GM12864 (cell line): ENCODE measurements around the gene SLC2A1.

Experiments used
- DNase-seq: peaks from one replicate; pipeline ENCODE4 v3.0.0-alpha.2; 2011; ENCODE audit warnings: low read depth
- H3K4me3 ChIP-seq: 2 replicates; pipeline ENCODE4 v1.5.1; 2011; ENCODE audit warnings: mild to moderate bottlenecking, low read depth, low read length, control low read depth
- CTCF ChIP-seq: IDR thresholded peaks from 2 replicates; pipeline ENCODE4 v1.5.1; 2011; ENCODE audit warnings: low read depth, mild to moderate bottlenecking, moderate library complexity, low read length, control low read depth, inconsistent platforms; ENCODE audit errors: missing control alignments

The SLC2A1 gene

GRCh38 chr1:42944246-42944928 lies 14.3 kb downstream of the SLC2A1 start:
- DNase-seq, result no peak
- no peak for TF ChIP-seq CTCF
- no peak overlapping the region; the same call in 1 of the 2 replicates for H3K4me3 ChIP-seq

GRCh38 chr1:42943728-42944127 lies 14.9 kb downstream of the SLC2A1 start:
- no peak overlapping the region for H3K4me3 ChIP-seq
- no peak for DNase-seq
- no peak for TF ChIP-seq CTCF

- DNase-seq, result no peak
- TF ChIP-seq CTCF, result no peak
- H3K4me3 ChIP-seq, result no peak overlapping the region
Measured at GRCh38 chr1:42943166-42943565, 15.5 kb downstream of the SLC2A1 start.

GRCh38 chr1:42942444-42942843 lies 16.2 kb downstream of the SLC2A1 start:
- DNase-seq, result no peak
- no peak for TF ChIP-seq CTCF
- no peak overlapping the region for H3K4me3 ChIP-seq

GRCh38 chr1:42941640-42942330 lies 16.9 kb downstream of the SLC2A1 start:
- no peak for DNase-seq
- no peak overlapping the region for H3K4me3 ChIP-seq
- no peak for TF ChIP-seq CTCF

- DNase-seq, result no peak
- TF ChIP-seq CTCF, result no peak
- no peak overlapping the region for H3K4me3 ChIP-seq
Measured at GRCh38 chr1:42940851-42941639, 17.6 kb downstream of the SLC2A1 start.
